Spinal cord (tissue), 10 donors: ENCODE results near the gene RUNDC3A. TPM values are rescaled to one million over a fixed set of nuclear protein-coding genes. Genes with fewer than 3 reads are reported as not detected.

ENCODE experiments used
- DNase-seq, 6 donors: peaks; one replicate each; pipeline versions ENCODE4 v3.0.0 to v3.0.0-alpha.2; 2013 to 2015; ENCODE audit warnings: low spot score in 6 of 6, low read depth in 4 of 6
- H3K27ac ChIP-seq: one replicate; pipeline ENCODE4 v1.5.1; 2013; ENCODE audit warnings: low read depth, low read length, control low read depth
- H3K27me3 ChIP-seq: one replicate; pipeline ENCODE4 v1.6.1; 2013; ENCODE audit warnings: low read length; ENCODE audit not compliant: control insufficient read depth, insufficient read depth
- H3K36me3 ChIP-seq: one replicate; pipeline ENCODE4 v1.6.1; 2013; ENCODE audit warnings: low read length; ENCODE audit not compliant: control insufficient read depth, insufficient read depth
- H3K4me1 ChIP-seq: one replicate; pipeline ENCODE4 v1.6.1; 2013; ENCODE audit warnings: low read length; ENCODE audit not compliant: control insufficient read depth, insufficient read depth
- H3K4me3 ChIP-seq: one replicate; pipeline ENCODE4 v1.5.1; 2013; ENCODE audit warnings: low read depth, low read length, control low read depth
- H3K9me3 ChIP-seq: one replicate; pipeline ENCODE4 v1.6.1; 2013; ENCODE audit warnings: low read length; ENCODE audit not compliant: control insufficient read depth, insufficient read depth
- WGBS: methylation state at CpG from one replicate; pipeline ENCODE4 v1.1.5; 2013; ENCODE audit warnings: missing lambda C conversion rate; ENCODE audit not compliant: insufficient coverage; 5-methylcytosine and 5-hydroxymethylcytosine counted together
- polyA plus RNA-seq, 2 donors: library from polyadenylated mRNA; unstranded; fragments of 120-200 nt; gene quantifications; one replicate each; pipeline ENCODE4 v1.2.1, GENCODE V29; 2013; ENCODE audit not compliant: insufficient read length in 2 of 2
- total RNA-seq, 2 donors: library from RNA; depleted of rRNA in 1 of 2; stranded (reverse); fragments of 120-200 nt in 1 of 2; fragments of >200 nt in 1 of 2; gene quantifications; one replicate each; pipeline versions ENCODE4 v1.2.3 to v1.2.4, GENCODE V29; 2013 to 2014
- donor health status: healthy.

The RUNDC3A gene
- total and polyA plus RNA-seq, 4 donors, result 44.0 to 173 (median 112) TPM

DNA sequence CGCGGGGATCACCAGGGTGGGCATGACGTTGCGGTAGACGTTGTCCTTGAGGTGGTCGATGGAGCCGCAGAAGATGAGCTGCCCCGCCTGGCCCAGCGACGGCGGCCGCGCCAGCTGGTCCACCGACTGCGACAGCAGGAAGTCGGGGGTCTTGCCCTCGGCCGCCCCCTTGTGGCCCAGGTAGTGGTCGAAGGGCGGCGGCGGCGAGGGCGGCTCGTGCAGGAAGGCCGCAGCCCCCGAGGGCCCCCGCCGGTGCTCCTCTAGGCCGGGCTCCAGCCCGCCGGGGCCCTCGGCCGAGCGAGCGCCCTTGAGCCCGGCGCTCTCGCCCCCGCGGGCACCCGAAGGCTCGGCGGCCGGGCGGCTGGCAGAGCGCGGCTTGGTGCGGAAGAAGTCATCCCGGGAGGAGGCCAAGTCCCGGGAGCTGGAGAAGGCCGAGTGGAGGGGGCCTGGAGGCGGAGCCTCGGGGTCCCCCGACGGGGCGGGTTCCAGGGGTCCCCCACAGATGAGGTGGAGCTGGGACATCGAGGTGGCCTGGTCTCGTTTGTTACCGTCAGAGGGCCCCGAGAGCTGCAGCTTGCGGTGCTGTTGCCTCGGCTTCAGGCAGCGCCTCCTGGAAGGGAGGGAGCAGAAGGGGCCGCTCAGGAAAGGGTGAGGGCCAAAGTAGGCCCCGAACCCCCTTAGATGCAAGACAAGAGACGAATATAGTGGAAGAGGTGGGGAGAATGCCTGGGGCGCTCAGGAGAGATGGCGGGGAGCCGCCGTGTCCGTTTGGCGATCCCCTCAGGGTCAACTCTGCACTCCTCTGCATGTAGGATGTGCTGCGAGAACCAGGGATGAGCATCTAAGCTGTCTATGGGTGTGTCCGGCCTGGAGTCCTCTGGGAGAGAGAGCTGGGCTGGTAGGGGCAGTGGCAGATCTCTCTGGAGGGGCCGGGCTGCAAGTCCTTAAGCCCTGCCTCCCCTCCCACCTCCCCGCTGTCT, 46.5 kb downstream of the RUNDC3A start:
- Histone ChIP-seq H3K27ac (no peak overlapping the region), H3K36me3 (peaks cover 87% of the 10 kb centered on the region), H3K9me3 (no peaks in the 10 kb centered on the region), H3K4me1 (peaks cover 38% of the 10 kb centered on the region), H3K4me3 (no peak overlapping the region), H3K27me3 (no peaks in the 10 kb centered on the region)
- 50% methylated on average over 77 of the region's 77 CpGs for WGBS
- peak in 2 of 6 donors; percentile 51 for DNase-seq

DNA sequence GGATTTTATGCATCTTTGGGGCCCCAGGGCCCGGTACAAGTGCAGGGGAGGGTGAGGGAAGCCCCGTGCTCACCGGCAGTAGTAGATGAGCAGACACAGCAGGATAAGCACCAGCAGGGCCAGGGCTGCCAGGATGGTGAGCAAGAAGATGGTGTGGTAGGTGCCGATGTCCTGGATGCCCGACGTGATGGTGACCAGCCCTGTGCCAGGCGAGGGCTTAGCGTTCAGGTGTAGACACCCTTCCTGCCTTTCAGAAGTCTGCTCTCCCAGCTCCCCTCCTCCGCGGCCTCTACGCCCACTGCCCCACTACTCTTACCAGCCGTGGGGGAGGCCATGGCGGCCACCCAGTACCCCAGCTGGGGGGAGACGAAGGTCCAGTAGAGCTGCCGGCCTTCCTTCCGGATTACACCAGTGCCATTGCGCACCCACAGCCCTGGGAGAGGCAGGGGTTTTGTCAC, 47.3 kb downstream of the RUNDC3A start:
- DNase-seq, result no peak
- no peaks in the 10 kb centered on the region for H3K27me3 ChIP-seq
- H3K36me3 ChIP-seq, result peaks cover 81% of the 10 kb centered on the region
- WGBS, result 88% methylated on average over 14 of the region's 17 CpGs
- H3K27ac ChIP-seq, result no peak overlapping the region
- H3K4me1 ChIP-seq, result peaks cover 40% of the 10 kb centered on the region
- no peak overlapping the region for H3K4me3 ChIP-seq
- no peaks in the 10 kb centered on the region for H3K9me3 ChIP-seq

DNA sequence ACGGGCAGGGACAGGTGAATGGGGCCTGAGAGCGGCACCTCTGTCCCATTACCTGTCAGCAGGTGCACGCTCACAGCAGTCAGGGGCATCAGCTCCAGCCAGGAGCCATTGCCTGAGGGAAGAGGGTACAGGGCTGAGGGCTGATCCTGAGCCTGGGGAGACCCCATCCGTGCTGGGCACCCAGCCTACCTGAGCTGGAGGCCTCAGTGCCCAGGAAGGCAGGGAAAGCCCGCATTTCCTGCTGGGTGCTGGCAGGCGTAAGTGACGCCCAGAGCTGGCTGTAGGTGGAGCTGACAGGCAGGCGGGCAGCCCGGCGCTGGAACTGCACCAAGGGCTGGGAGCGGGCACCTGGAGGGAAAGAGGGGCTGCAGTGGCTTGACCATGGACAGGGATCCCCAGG, 47.8 kb downstream of the RUNDC3A start:
- Histone ChIP-seq H3K27me3 (no peaks in the 10 kb centered on the region), H3K4me1 (peaks cover 41% of the 10 kb centered on the region), H3K9me3 (no peaks in the 10 kb centered on the region), H3K27ac (no peak overlapping the region), H3K36me3 (peaks cover 80% of the 10 kb centered on the region), H3K4me3 (no peak overlapping the region)
- DNase-seq, result no peak
- WGBS, result 86% methylated on average over 11 of the region's 11 CpGs

DNA sequence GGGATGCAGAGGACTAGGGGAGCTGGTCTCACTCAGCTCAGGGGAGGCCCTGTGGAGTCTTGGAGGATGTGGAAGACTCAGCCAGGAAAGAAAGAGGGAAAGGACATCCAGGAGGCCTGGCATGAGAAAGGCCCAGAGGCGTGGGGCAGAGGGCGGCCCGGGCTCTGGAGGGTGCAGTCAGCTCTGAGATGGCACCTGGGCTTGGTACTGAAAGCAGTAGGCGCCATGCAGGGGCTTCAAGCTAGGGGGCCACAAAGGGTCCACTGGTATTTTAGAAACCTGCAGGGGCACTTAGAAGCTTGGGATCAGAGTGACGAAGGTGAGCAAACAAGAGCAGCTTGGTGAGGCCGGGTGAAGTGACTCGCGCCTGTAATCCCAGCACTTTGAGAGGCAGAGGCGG, 49.7 kb downstream of the RUNDC3A start:
- H3K27ac ChIP-seq, result no peak overlapping the region
- 86% methylated on average over 9 of the region's 9 CpGs for WGBS
- peaks cover 64% of the 10 kb centered on the region for H3K36me3 ChIP-seq
- no peaks in the 10 kb centered on the region for H3K27me3 ChIP-seq
- no peak for DNase-seq
- H3K4me1 ChIP-seq, result peaks cover 46% of the 10 kb centered on the region
- H3K4me3 ChIP-seq, result no peak overlapping the region
- H3K9me3 ChIP-seq, result no peaks in the 10 kb centered on the region

DNA sequence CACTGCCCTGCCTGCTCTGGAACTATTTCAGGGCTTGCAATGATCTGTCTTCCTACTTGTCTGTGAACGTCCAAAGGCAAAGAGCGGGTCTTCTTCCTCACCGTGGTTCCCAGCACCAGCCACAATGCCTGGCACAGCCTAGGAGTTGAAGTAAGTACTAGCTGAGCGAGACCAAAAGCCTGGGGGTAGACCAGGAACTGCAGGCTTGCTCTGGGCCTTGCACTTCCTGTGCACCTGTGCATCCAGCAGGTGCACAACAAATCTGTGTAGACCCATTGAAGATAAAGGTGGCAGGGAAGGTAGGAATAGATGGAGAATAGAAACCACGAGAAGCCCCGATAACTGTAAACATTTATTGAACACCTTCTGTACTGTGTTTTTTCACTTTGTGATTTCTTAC, 50.6 kb downstream of the RUNDC3A start:
- Histone ChIP-seq H3K4me1 (peaks cover 41% of the 10 kb centered on the region), H3K27me3 (no peaks in the 10 kb centered on the region), H3K9me3 (no peaks in the 10 kb centered on the region), H3K36me3 (peaks cover 55% of the 10 kb centered on the region), H3K27ac (no peak overlapping the region), H3K4me3 (no peak overlapping the region)
- 68% methylated on average over 4 of the region's 6 CpGs for WGBS
- no peak for DNase-seq

DNA sequence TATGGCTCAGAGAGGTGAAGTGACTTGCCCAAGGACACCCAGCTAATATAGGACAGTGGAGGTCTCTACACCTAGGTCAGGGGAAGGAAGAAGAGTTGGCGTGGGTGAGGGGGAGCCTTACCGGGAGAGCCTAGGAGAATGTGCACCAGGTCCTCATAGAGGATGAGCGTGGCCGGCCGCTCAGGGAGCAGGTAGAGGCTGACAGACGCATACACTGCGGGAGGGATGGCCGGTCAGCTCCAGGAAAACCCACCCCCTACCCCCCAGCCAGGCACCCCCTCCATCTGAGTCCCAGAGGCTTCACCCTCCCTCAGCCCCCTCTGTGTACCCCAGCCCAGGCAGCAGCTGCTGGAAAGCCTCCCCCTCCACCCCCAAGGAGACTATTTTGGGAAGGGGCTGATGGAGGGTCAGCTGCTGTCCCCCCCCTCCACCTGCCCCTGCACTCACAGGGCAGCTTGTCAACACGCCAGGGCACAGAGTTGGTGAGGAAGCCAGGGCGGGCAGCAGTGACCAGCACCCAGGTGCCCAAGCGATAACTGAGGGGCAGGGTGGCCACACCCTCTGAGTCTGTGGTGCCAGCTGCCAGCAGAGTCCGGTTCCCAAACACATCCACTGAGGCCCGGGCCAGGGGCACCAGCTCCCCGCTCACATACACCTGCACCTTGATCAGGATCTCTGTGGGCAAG, 51.2 kb downstream of the RUNDC3A start:
- Histone ChIP-seq H3K27me3 (no peaks in the 10 kb centered on the region), H3K36me3 (peaks cover 51% of the 10 kb centered on the region), H3K4me3 (no peak overlapping the region), H3K4me1 (peaks cover 40% of the 10 kb centered on the region), H3K9me3 (no peaks in the 10 kb centered on the region), H3K27ac (no peak overlapping the region)
- no peak for DNase-seq
- 84% methylated on average over 5 of the region's 14 CpGs for WGBS

DNA sequence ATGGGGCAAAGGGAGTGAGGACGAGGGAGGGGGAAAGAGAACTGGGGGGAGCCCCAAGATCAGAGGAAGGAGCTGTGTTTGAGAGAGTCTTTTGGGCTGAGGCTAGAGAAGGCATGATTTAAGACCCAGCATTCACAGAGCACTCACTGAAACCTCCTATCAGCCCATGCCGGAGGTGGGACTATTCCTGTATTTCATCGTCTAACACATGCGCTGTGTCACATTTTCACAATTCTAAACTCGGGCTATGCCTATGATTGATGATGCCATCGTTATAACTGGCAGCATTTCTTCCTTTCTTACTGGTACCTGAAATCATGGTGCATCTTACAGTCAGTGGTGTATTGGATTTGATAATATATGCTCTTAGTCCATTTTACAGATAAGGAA, 51.7 kb downstream of the RUNDC3A start:
- no peaks in the 10 kb centered on the region for H3K9me3 ChIP-seq
- H3K27me3 ChIP-seq, result no peaks in the 10 kb centered on the region
- 0% methylated on average over 1 of the region's 6 CpGs for WGBS
- peaks cover 36% of the 10 kb centered on the region for H3K4me1 ChIP-seq
- H3K36me3 ChIP-seq, result peaks cover 47% of the 10 kb centered on the region
- no peak overlapping the region for H3K4me3 ChIP-seq
- DNase-seq, result no peak
- no peak overlapping the region for H3K27ac ChIP-seq

DNA sequence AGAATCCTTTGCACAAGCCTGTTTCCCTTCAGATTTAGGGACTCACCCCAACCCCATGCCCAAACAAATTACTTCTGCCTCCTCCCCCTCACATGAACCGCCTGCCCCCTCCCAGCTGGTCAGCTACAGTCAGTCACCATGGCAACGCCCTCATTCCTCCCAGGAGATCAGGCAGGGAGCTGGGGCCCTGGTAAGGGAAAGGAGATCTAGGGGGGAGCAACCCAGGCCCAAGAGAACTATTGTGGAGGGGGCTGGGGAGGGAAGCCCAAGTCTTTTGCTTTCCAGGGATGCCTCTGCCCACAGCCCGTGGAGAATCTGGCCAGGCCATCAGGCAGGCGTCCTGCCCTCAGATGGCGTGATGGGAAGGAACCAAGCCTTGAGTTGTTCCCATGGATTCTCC, 52.4 kb downstream of the RUNDC3A start:
- Histone ChIP-seq H3K9me3 (no peaks in the 10 kb centered on the region), H3K27ac (peak overlapping the region; percentile 40), H3K4me1 (peaks cover 32% of the 10 kb centered on the region), H3K4me3 (no peak overlapping the region), H3K27me3 (no peaks in the 10 kb centered on the region), H3K36me3 (peaks cover 40% of the 10 kb centered on the region)
- 14% methylated on average over 4 of the region's 5 CpGs for WGBS
- DNase-seq, result peak in 2 of 6 donors; percentile 64 to 79

DNA sequence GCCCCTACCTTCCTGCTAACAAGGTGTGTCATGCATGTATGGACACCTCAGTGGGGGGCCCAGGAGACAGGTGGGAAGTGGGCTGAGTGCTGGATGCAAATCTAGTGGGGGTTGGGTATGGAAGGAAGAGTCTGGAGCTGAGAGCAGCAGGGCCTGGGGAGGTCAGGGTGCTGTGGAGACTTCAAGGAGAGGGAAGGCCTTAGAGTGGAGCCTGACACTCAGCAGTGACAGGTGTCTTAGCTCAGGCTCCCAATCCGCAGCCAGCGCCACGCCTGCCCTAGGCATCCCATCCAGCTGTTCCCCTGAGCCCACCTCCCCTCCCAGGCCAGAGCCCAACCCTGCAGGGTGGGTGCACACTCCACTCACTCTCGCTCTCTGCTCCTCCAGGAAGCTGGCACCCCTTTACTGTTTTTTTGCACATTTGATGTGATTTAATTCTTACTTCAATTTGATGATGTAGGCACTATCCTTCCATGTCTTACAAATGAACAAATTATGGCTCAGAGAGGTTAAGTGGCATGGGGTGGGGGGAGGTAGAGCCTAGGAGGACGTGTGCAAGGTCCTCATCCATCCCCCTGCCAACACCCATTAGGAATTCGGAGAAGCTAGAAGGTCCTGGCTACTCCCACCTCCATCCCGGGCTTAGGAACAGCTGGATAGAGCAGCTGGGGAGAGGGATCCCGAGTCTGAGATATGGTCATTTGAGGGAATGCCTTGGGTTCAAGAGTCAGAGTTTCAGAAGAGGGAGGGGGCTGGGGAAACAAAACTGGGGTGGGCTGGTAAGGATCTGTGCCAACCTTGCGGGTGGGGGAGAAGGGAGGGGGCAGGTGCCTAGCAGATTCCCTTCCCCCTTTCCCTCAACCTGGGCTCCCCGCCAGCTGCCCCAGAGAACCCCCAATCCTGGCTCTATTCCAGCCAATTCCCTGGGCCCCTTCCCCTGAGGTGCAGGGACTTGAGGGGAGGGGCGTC, 53.2 kb downstream of the RUNDC3A start:
- peak in 2 of 6 donors; percentile 80 for DNase-seq

More for the DNA sequence above, 53.2 kb downstream of the RUNDC3A start:
- no peaks in the 10 kb centered on the region for H3K27me3 ChIP-seq
- peaks cover 32% of the 10 kb centered on the region for H3K4me1 ChIP-seq
- H3K4me3 ChIP-seq, result peak overlapping the region; percentile 73
- no peaks in the 10 kb centered on the region for H3K9me3 ChIP-seq
- 43% methylated on average over 3 of the region's 11 CpGs for WGBS
- H3K36me3 ChIP-seq, result peaks cover 32% of the 10 kb centered on the region
- H3K27ac ChIP-seq, result peak overlapping the region; percentile 31
